Omental fat pad (tissue), 4 donors: ENCODE measurements around the gene FOLR3. TPM values are rescaled to one million over a fixed set of nuclear protein-coding genes. Genes with fewer than 3 reads are reported as not detected.

Experiments
- ATAC-seq: fragments of 150-250 bp; one replicate; pipeline ENCODE4 v1.9.1; 2016; ENCODE audit warnings: mild to moderate bottlenecking, moderate library complexity; ENCODE audit not compliant: low FRiP score
- DNase-seq: peaks from one replicate; pipeline ENCODE4 v3.0.0-alpha.2; 2019; ENCODE audit warnings: low spot score
- total RNA-seq, 4 donors: library from RNA; depleted of rRNA; stranded (reverse); fragments of >200 nt; gene quantifications; one replicate each; pipeline ENCODE4 v1.1.0, GENCODE V29; 2016
- TF ChIP-seq, protein P1 (sequence below), 3 donors: fragments of 450-650 bp; IDR thresholded peaks; one replicate each; pipeline ENCODE4 v1.5.1; 2016 to 2017; ENCODE audit warnings: antibody characterized with exemption in 3 of 3, mild to moderate bottlenecking in 3 of 3, moderate library complexity in 2 of 3

Gene FOLR3
- total RNA-seq, 4 donors from 2014 or later: 25.7 TPM; not detected in 3

DNA sequence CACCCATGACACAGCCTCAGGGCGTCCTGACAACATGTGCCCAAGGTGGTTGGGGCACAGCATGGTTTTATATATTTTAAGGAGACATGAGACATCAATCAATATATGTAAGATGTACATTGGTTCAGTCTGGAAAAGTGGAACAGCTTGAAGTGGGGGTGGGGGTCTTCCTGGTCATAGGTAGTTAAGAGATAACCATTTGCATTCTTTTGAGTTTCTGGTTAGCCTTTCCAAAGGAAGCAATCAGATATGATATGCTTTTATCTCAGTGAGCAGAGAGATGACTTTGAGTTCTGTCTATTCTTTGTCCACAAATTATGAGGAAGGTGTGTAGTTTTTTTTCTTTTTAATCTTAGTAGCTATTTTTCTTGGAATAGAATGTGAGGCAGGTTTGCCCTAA, 12.9 kb upstream of the FOLR3 start:
- TF ChIP-seq, protein P1, sequence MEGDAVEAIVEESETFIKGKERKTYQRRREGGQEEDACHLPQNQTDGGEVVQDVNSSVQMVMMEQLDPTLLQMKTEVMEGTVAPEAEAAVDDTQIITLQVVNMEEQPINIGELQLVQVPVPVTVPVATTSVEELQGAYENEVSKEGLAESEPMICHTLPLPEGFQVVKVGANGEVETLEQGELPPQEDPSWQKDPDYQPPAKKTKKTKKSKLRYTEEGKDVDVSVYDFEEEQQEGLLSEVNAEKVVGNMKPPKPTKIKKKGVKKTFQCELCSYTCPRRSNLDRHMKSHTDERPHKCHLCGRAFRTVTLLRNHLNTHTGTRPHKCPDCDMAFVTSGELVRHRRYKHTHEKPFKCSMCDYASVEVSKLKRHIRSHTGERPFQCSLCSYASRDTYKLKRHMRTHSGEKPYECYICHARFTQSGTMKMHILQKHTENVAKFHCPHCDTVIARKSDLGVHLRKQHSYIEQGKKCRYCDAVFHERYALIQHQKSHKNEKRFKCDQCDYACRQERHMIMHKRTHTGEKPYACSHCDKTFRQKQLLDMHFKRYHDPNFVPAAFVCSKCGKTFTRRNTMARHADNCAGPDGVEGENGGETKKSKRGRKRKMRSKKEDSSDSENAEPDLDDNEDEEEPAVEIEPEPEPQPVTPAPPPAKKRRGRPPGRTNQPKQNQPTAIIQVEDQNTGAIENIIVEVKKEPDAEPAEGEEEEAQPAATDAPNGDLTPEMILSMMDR (IDR thresholded peaks at IDR 0.05): no peak
- DNase-seq: no peak
- no peak for ATAC-seq

- TF ChIP-seq, protein P1 (IDR thresholded peaks at IDR 0.05): no peak
- no peak for ATAC-seq
Observed at GRCh38 chr11:72123117-72123653, 12.3 kb upstream of the FOLR3 start.

GRCh38 chr11:72124046-72124445, 11.5 kb upstream of the FOLR3 start:
- no peak for ATAC-seq
- DNase-seq: no peak
- TF ChIP-seq, protein P1 (IDR thresholded peaks at IDR 0.05): no peak

More at GRCh38 chr11:72123117-72123653, 12.3 kb upstream of the FOLR3 start:
- DNase-seq: no peak

DNA sequence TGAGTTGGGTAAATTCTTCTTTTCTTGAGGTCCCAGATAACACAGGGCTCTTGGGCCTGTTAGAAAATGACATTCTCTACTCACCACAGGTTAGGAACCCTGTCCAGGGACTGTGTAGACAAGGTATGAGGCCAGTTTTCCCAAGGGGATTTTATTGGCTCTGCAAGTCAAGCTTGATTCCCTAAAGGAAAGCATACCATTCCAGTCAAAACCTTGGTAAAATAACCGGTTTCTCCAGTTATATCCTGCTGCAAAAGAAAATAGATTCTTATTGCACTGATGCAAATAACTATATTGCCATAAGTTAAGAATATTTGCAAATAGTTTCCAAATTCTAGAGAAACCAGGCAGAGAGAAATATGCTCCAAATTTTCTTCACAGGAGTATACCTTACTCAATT, 9.6 kb upstream of the FOLR3 start:
- no peak for ATAC-seq
- TF ChIP-seq, protein P1 (IDR thresholded peaks at IDR 0.05): no peak
- no peak for DNase-seq

- TF ChIP-seq, protein P1 (IDR thresholded peaks at IDR 0.05): no peak
- DNase-seq: no peak
- ATAC-seq: no peak
Observed at GRCh38 chr11:72127923-72128322, 7.6 kb upstream of the FOLR3 start.

- ATAC-seq (no peak), DNase-seq (no peak)
- TF ChIP-seq, protein P1 (IDR thresholded peaks at IDR 0.05): no peak
Observed at GRCh38 chr11:72129381-72129780, 6.1 kb upstream of the FOLR3 start.

- DNase-seq (no peak), ATAC-seq (no peak)
- TF ChIP-seq, protein P1 (IDR thresholded peaks at IDR 0.05): no peak
Observed at GRCh38 chr11:72132646-72133045, 2.9 kb upstream of the FOLR3 start.
